ENCODE data around the gene PLAAT4. TPM values are rescaled to one million over a fixed set of nuclear protein-coding genes. Genes with fewer than 3 reads are reported as not detected.

Gene PLAAT4, protein sequence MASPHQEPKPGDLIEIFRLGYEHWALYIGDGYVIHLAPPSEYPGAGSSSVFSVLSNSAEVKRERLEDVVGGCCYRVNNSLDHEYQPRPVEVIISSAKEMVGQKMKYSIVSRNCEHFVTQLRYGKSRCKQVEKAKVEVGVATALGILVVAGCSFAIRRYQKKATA
- 52.0 TPM for total RNA-seq

DNA sequence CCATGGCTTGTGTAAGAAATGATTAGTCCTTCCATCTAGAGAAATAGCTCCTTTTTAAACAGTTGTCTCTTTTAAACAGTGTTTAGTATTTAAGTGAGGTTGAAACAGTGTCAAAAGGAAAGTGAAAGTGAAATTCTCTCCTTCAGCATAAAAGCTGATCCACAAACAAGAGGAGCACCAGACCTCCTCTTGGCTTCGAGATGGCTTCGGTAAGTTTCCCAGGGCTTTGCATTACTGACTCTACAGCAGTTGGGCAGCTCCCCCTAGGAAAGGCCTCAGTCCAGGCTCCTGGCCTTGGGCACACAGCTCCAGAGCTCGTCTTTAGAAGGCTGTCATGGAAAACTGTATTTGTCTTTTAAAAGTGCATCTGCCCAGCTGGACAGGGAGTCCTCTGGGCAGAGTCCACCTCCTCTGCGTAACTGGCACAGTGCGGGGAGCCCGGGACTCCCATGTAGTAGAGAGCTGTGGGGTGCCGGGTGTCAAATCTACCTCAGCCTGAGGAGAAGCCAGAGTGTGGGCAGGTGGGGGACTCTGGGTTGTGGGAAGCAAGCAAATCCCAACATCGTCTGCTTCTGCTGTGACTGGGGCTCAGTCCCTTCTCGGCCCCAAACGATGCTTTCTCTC lies at the start of gene PLAAT4:
PLAAT4 (plus strand) TSS at position 140 of the 624 bp plus-strand sequence; CDS start at position 201, 61 bp downstream.
- peak in 2 of 3 donors; percentile 45 to 53 for DNase-seq (ENCODE audit: low read depth in 2 of 3, low spot score in 2 of 3)

- no peak for DNase-seq (ENCODE audit: low read depth in 2 of 3, low spot score in 2 of 3)
Measured at GRCh38 chr11:63488789-63489188, 47.8 kb upstream of the PLAAT4 start.

DNA sequence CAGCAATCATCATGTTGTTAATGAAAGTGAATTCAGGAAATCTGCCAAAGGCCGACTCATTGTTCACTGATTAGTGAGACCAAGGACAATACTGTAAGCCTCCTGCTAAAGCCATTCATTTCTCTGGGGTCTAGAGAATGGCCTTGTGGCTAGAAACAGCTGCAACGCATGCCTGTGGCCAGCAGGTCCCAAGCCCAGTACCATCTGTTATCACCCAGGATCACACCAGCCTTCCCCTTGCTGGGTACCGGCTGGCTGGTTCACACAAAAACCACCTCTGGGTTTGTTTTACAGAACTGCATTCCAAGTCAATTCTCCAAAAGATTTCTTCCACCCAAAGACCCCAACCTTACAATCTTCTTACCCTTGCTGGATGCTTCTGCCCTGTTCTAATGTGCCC lies 46.7 kb upstream of the PLAAT4 start:
- peak in 1 of 3 donors; percentile 39 for DNase-seq (ENCODE audit: low read depth in 2 of 3, low spot score in 2 of 3)

- DNase-seq (ENCODE audit: low read depth in 2 of 3, low spot score in 2 of 3), result no peak
Measured at GRCh38 chr11:63490551-63491239, 45.9 kb upstream of the PLAAT4 start, which contains the start of gene PLAAT5. TSS of gene PLAAT5 (minus strand) at chr11:63491167. CDS start at chr11:63491034, 133 bp downstream.

DNA sequence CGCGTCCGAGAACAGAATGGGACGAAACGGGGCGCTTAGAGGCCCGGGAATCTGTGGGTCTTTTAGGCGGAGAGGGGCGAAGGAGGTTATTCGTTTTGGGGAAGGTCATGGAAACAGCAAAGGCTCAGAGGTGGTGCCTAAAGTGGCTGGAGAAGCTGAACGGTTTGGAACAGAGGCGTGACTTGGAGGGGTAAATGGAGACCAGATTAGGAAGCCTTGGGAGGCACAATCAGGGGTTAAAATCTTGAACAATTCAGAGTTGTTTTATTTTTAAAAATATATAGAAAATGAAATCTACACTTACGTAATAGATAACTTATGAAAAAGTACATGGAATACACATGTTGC lies 45.4 kb upstream of the PLAAT4 start:
- no peak for DNase-seq (ENCODE audit: low read depth in 2 of 3, low spot score in 2 of 3)

DNA sequence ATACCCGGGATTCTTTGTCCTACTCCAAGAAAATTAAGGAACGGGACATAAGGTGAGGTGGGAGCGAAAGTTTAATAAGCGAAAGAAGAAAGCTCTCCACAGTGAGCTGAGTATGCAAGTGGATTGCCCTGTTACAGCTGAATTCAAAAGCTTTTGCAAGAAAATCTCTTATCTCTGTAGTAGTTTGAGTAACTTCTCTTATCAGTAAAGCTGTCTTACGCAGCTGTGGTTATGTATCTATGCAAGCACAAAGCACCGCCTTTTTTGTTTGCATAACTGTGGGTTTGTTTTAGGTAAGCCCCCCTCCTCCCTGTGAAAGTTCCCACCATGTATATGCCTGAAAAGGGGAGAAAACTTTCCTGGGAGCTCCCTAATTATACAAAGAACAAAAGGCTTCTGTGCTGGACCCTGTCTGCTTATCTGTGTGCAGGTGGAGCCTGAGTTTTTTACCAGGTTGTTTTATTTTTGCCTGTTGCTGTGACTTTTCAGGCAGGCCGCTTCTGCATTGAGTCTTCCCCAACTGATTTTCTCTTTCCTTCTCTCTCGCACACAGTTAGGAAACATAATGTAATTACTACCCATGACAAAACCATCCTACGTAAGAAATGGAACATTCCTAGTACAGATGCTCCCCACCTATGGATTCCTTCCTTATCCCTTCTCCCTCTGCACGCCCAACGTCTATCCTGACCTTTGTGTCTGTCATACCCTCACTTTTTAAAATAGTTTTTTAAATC lies 44.8 kb upstream of the PLAAT4 start:
- peak in 1 of 3 donors; percentile 45 for DNase-seq (ENCODE audit: low read depth in 2 of 3, low spot score in 2 of 3)

DNA sequence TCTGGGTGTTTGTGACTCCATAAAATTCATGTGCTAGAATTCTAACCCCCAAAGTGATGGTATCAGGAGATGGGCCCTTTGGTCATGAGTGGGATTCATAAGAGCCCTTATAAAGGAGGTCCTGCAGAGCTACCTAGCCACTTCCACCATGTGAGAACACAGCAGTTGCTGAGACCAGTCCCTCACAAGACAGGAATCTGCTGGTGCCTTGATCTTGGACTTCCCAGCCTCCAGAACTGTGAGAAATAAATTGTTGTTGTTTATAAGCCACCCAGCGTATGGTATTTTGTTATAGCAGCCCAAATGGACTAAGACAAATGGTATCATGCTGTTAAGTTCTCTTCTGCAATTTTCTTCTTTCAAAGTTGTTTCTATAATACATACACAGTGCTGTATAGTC lies 44.2 kb upstream of the PLAAT4 start:
- DNase-seq (ENCODE audit: low read depth in 2 of 3, low spot score in 2 of 3), result no peak

- no peak for DNase-seq (ENCODE audit: low read depth in 2 of 3, low spot score in 2 of 3)
Measured at GRCh38 chr11:63493127-63493526, 43.5 kb upstream of the PLAAT4 start.

GRCh38 chr11:63494975-63495374 lies 41.6 kb upstream of the PLAAT4 start:
- no peak for DNase-seq (ENCODE audit: low read depth in 2 of 3, low spot score in 2 of 3)

DNA sequence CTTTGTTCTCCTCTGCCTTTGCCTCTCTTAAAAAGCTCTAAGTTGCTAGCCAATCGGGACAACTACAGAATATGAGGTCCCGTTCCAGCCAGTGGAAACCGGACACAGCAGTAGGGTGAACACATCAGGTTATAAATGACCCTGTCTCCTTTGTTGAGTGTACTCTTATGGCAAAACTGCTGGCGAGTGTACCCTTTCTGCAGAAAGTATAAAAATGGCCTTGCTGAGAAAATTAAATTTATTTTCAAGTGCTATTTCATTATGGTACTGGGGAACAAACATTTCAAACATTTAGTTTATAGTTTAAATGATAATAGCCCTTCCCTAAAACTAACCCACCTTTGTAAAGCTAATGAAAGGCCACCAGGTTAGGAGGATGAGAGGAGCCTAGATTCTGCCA lies 36.7 kb upstream of the PLAAT4 start:
- DNase-seq (ENCODE audit: low read depth in 2 of 3, low spot score in 2 of 3), result no peak

DNA sequence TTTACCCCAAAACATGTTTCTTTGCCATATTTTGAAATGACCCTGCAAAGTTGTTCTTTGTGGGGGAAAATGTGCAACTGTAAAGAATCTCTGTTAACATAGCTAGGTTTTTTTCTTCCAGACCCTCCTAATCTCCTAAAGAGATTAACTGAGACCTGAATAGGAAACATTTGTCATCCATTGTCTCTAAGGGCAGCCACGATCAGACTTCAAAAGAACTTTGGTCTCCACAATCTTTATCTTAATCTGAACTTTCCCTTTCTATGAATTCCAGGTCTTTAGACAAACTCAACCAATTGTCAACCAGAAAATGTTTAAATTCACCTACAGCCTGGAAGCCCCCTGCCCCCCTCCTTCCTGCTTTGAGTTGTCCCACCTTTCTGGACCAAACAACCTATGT lies 35.4 kb upstream of the PLAAT4 start:
- DNase-seq (ENCODE audit: low read depth in 2 of 3, low spot score in 2 of 3), result no peak

- DNase-seq (ENCODE audit: low read depth in 2 of 3, low spot score in 2 of 3), result no peak
Measured at GRCh38 chr11:63502252-63502820, 34.3 kb upstream of the PLAAT4 start.

GRCh38 chr11:63503492-63503891 lies 33.1 kb upstream of the PLAAT4 start:
- DNase-seq (ENCODE audit: low read depth in 2 of 3, low spot score in 2 of 3), result no peak

DNA sequence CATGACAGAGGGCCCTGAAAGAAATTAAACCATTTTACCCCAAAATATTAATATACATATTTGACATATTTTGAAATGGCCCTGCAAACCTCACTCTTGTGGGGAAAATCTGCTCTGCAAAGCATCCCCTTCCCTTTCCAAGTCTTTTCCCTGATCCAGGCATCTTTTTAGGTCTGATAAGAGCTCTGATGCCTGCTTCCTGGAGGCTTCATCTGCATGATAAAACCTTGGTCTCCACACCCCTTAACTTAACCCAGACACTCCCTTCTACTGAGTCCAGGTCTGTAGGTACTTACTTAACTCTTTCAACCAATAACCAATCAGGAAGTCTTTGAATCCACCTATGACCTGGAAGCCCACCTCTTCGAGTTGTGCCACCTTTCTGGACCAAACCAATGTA lies 32.6 kb upstream of the PLAAT4 start:
- no peak for DNase-seq (ENCODE audit: low read depth in 2 of 3, low spot score in 2 of 3)

DNA sequence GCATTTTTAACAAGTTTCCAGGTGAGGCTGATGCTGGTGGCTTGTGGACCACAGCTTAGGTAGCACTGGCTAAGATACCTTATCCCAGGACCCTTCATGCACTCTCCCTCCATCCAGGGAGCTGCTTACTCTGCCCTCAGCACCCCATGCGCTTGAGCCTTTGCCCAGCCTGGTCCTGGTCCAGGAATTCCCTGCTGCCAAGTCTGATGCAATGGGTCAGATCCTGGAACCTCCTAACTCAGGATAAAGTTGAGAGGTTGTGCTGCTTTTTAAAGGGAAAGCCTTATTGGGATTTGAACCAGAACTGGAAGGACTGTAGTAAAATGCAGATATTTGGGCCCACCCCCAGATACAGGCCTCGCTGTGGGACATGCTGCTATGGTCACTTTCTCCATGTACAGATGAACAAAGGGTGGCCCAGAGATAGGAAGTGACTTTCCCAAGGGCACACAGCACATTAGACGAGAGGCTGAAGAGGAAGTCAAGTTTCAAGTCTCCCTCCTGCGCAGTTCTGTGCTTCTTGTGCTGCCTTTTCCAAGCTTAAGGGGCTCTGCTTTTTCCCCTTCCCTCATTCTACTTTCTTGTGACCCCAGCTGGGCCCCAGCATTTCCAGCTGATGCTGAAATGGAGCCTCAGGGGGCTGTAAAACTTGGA lies 31.5 kb upstream of the PLAAT4 start:
- no peak for DNase-seq (ENCODE audit: low read depth in 2 of 3, low spot score in 2 of 3)

DNA sequence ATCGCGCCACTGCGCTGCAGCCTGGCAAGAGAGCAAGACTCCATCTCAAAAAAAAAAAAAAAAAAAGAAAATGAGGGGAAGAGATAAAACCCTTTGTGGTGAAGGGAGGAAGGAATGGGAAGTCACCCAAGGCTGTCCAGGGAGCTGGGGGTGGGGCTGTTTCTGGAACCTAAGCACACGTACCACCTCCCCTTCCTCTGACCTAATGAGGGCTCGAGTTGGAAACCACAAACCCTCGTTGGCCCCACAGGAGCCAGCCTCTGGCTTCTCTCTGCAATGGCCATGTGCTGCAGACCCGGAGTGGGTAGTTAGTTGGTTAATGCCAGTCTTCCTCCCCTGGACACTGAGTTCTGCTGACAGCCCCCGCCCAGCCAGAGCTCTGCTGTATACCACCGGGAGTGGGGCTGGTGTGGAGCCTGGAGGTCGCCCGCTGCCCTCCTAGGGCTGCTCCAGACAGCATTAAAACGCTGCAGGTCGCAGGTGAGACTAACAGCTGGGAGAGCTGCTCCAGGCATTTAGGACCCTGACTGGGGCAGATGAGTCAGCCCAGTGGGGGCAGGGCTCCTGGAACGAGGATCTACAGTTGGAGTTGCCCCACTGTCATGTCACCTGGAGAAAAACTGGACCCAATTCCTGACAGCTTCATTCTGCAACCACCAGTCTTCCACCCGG lies 30.6 kb upstream of the PLAAT4 start, which contains the start of gene LGALS12:
LGALS12 (plus strand) TSS at position 228 of the 672 bp plus-strand sequence; CDS start at position 603, 375 bp downstream.
- DNase-seq (ENCODE audit: low read depth in 2 of 3, low spot score in 2 of 3), result peak in 2 of 3 donors; percentile 91 to 97

DNA sequence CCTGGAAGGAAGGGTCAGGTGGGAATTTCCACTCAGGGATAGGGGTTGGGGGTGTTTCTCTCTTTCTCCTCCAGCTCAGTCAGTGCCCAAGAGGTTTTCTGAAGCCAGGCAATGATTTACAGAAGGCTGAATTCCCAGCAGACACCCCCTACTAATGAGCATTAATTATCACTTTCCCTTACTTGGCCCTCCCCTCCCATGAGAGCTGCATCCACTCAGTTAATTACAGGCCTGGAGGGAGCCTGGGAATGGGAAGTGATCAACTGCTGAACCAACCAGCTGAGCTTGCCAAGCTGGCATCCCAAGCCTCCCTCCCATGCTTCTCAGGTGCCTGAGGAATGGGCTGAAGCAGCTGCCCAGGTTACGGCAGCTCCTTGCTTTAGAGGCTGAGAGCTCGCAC lies 29.7 kb upstream of the PLAAT4 start:
- DNase-seq (ENCODE audit: low read depth in 2 of 3, low spot score in 2 of 3), result no peak

- DNase-seq (ENCODE audit: low read depth in 2 of 3, low spot score in 2 of 3), result no peak
Measured at GRCh38 chr11:63507511-63507910, 29.1 kb upstream of the PLAAT4 start.

- peak in 2 of 3 donors; percentile 53 to 76 for DNase-seq (ENCODE audit: low read depth in 2 of 3, low spot score in 2 of 3)
Measured at GRCh38 chr11:63508009-63508408, 28.6 kb upstream of the PLAAT4 start.

DNA sequence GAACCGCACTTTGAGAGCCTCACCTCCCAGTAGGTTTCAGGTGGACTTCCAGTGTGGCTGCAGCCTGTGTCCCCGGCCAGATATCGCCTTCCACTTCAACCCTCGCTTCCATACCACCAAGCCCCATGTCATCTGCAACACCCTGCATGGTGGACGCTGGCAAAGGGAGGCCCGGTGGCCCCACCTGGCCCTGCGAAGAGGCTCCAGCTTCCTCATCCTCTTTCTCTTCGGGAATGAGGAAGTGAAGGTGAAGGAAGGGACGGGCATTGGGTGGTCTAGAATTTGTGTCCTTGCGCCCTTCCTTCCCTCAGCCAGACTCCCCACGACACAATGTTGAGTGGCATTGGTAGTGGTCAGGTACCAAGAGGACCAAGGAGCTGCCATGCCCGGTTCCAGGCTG lies 27.9 kb upstream of the PLAAT4 start:
- DNase-seq (ENCODE audit: low read depth in 2 of 3, low spot score in 2 of 3), result no peak
